Stimulated activated CD8-positive, alpha-beta memory T cell treated with anti-CD3 and anti-CD28 coated beads, Interleukin-2, amount 100 ng/mL, for 48 hours (primary cell): ENCODE measurements around the gene BCR.

Experiments
- DNase-seq, 2 donors: peaks; one replicate each; pipeline ENCODE4 v3.0.0-alpha.2; 2020; ENCODE audit warnings: low read depth in 2 of 2

Gene BCR

GRCh38 chr22:23245045-23245798, 64.9 kb downstream of the BCR start:
- no peak for DNase-seq

DNA sequence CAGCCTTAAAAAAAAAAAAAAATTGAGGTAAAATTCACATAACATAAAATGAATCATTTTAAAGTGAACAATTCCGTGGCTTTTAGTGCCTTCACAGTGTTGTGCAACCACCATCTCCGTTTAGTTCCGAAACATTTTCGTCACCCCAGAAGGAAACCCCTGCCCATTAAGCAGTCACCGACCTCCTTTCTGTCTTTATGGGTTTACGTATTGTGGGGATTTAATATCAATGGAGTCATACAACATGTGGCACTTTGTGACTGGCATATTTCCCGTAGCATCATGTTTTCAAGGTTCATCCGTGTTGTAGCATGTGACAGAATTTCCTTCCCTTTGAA, 65.5 kb downstream of the BCR start:
- DNase-seq = no peak

DNA sequence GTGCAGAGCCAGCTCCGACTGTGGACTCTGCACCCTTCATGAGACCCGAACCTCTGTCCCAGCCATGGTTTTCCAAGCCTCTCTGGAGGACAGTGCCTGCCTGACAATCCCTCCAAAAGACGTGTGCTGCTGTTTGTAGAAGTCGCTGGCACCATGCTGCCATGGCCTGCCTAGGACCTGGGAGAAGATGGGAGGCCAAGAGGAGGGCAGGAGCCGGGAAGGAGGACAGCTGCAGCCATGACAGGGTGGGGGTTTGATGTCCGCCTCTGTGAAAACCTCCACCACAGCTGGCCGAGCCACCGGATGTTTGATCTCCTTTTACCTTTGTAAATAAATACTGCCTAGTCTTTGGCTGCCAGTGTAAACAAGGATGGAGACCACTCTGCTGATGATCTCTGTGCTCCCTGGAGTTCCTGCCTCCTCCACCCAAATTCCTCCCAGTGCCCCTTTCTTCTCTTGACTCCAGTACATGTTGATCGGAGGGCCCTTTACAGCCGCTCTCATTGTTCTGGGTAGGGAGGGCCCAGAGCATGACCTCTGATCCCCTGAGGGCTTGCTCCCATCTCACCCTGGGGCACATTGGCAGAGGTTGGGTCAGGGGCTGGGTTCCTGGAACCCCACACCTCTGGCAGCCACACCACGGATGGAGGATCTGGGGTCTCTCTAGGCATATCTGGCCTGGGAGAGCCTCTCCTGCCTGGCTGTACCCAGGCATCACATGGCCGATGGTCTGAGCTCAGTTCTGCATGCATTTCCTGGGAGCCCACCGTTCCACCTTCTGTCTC, 66.9 kb downstream of the BCR start:
- DNase-seq = no peak

DNA sequence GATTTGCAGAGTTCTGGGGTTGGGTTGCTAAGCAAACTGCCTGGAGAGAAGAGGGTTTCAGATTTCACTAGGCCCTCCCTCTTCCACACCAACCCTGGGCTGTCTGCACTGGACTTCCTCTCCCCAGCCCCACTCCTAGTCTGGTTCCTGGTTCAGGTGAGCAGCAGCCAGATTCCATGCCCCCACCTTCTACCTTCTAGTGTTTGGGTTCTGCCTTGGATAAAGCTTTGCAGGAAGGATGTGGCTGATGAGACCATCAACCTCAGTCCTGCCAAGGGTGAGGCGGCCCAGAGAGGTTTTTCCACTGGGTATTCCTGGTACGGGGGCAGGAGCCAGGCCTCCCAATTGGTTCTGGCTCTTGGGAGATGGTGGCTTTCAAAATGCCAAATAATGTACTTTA, 68.3 kb downstream of the BCR start:
- DNase-seq = no peak

DNA sequence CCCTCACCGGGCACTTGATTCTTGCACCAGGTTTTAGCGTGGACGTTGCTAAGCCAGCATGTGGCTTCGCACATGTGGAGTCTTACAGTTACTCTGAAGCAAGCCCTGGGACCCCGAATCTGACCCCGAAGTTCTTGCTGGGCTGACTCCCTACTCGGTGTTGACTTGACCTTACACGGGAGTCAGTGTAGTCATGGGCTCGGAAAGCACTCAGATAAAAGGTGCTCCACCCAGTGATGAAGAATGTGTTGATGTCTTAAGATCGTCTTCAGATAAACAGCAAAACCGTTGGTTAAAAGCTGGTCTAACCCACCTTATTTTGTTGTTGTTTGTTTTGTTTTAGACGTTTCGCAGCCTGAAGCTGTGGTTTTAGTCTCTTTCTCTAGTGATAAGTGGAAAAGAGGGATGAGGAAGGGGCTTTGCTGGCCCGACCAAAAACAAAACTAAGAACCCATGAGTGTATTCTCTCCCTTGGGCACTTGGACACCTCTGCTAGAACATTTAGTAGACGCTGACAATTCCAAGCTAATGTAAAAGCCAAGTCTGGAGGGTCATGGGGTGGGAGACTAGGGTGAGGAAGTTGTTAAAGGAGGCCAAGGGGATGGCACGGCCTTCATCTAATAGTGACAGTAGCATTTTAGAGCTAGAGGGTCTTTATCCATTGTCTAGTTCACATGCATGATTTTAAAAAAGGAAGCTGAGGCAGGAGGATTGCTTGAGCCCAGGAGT, 69.9 kb downstream of the BCR start:
- DNase-seq = no peak

DNA sequence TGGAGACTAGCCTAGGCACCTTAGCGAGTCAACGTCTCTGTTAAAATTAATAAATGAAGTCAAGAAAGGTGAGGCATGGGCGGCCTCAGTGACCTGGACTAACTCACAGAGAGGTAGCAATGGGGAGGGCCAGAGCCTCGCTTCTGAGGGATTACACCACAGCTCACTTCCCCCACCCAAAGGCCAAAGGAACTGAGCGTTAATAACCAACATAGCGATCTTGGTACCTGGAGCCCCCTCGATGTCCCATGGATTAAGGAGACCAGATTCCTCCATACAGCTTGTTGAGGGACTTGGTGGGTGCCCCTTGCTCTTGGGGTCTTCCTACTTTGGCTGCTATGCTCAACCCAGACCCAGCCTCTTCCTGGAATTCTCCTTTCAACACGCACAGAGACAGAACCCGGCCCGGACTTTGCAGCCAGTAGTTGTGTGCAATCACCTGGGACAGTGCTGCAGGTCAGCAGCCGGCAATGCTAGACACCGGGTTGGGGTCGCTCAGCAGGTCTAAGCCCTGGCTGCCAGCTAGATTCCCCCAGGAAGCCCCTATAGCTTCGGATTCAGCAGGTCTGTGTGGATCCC, 70.6 kb downstream of the BCR start:
- no peak for DNase-seq

GRCh38 chr22:23251445-23252093, 71.3 kb downstream of the BCR start:
- no peak for DNase-seq

- DNase-seq = no peak
Observed at GRCh38 chr22:23253475-23254055, 73.3 kb downstream of the BCR start.

GRCh38 chr22:23255506-23256170, 75.3 kb downstream of the BCR start:
- DNase-seq = no peak

- no peak for DNase-seq
Observed at GRCh38 chr22:23256171-23256932, 76.0 kb downstream of the BCR start.

- no peak for DNase-seq
Observed at GRCh38 chr22:23256986-23257888, 76.9 kb downstream of the BCR start.

DNA sequence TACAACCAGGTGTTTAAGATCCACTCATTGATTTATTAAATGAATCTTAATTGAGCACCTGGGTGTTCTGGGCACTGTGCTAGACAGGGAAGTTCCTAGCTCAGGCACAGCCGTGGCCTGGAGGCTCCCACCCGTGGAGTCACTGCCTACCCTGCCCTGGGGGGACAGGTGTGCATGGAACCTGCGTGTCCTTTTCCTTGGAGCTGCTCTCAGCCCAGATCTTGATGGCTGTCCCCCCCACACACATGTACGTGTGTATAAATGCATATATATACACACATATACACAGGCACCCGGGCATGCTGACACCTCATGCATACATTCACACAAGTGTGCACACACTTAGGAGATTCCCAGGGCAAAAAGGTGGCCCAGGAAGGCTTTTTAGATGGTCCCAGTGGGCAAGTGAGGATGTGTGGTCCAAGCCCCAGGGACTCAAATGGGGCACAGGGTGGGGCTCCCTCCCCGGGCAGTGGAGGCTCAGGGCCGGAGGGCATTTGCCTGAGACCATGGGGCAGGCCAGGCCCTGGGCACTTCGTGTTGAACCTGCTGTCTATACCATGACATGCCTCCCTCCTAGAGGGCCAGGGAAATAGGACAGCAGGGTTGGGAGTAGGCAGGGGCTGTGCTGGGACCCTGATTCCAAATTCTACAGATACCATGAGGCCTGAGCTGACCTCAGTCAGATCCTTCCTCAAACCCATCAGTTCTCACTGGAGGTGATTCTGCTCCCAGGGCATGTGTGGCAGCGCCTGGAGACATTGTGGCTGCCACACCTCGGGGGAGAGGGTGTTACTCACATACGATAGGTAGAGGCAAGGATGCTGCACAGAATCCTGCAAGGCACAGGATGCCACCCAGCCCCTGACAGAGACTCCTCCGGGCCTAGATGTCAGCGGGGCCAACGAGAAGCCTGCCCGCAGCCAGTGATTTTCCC, 77.8 kb downstream of the BCR start:
- no peak for DNase-seq

GRCh38 chr22:23258826-23259170, 78.5 kb downstream of the BCR start:
- no peak for DNase-seq

- no peak for DNase-seq
Observed at GRCh38 chr22:23259916-23260644, 79.8 kb downstream of the BCR start.

DNA sequence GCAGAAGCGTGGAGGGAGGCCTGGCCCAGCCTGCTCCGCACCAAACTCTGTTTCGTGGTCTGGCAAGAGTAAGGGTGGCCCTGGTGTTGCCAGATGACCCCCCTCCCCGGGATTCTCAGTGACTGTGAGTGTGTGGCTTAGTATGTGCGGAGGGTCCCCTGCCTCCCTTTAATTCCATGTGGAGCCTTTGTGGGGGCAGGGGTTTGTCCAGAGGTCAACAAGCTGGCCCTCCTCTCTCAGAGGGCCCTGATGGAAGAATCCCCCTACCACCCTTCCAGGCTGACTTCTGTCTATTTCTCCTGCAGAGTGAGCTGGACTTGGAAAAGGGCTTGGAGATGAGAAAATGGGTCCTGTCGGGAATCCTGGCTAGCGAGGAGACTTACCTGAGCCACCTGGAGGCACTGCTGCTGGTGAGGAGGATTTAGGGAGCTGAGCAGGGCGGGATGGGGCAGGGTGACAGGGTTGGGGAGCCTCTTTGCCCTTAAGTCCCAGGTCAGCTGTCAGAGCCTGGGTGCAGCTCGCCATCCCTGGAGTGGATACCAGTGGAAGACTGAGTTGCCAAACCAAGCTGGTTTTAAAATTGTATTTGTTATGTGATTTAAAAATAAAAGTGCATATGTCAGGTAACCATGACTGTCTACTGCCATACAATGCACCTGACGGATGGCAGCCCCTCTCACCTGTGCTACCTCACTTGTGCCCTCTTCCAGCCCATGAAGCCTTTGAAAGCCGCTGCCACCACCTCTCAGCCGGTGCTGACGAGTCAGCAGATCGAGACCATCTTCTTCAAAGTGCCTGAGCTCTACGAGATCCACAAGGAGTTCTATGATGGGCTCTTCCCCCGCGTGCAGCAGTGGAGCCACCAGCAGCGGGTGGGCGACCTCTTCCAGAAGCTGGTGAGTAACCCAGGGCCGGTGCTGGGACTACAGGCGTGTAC, 80.6 kb downstream of the BCR start:
- DNase-seq = no peak

- DNase-seq = no peak
Observed at GRCh38 chr22:23261900-23262450, 81.7 kb downstream of the BCR start.
